ENCODE measurements around the gene DDX18. TPM values are rescaled to one million over a fixed set of nuclear protein-coding genes. Genes with fewer than 3 reads are reported as not detected.

The DDX18 gene
- polyA plus RNA-seq, 1 of the 3 experiments (the other 2 are of a cell fraction), result 24.1 TPM

- Histone ChIP-seq H3F3A (replicated peaks; ENCODE audit: insufficient read depth) (no peaks in the 10 kb centered on the region), H3K4me2 (no peak overlapping the region), H3K9ac (no peak overlapping the region), H3K4me1 (ENCODE audit: control insufficient read depth in 1 of 2, insufficient read depth in 2 of 2, low read depth in 1 of 2, low read length in 1 of 2) (peaks cover 0 to 12% of the 10 kb centered on the region in 2 experiments; a peak in 2 of 4 replicates), H3K27ac (ENCODE audit: low read depth in 2 of 2, low read length in 1 of 2) (peak overlapping the region in 1 of 2 experiments; percentile 92; a peak in 2 of 4 replicates), H3K79me2 (ENCODE audit: insufficient read depth) (no peaks in the 10 kb centered on the region), H3K36me3 (replicated peaks in 1 of 2; ENCODE audit: control insufficient read depth in 1 of 2, insufficient read depth in 2 of 2, low read length in 1 of 2) (no peaks in the 10 kb centered on the region), H2AFZ (ENCODE audit: low read depth) (no peak overlapping the region), H3K9me2 (no peaks in the 10 kb centered on the region), H4K20me1 (ENCODE audit: insufficient read depth) (no peaks in the 10 kb centered on the region), H3K27me3 (ENCODE audit: insufficient read depth) (no peaks in the 10 kb centered on the region), H3K4me3 (ENCODE audit: low read depth in 2 of 2, low read length in 1 of 2) (no peak overlapping the region), H3K9me3 (no peaks in the 10 kb centered on the region)
- ChIA-PET CTCF (interaction anchor here (0.6 to 2.6 kb wide), 32 partner anchors 8 to 1261 kb away, joined by 3 to 38 read pairs (median 4); no protein-coding TSS in a partner anchor), POLR2A (interaction anchor here (0.6 to 1.3 kb wide), 3 partner anchors 54 to 141 kb away, joined by 3 to 5 read pairs (median 5); no protein-coding TSS in a partner anchor)
- no peak for TF ChIP-seq MAX (IDR thresholded peaks at IDR 0.05; ENCODE audit: low read depth)
- TF ChIP-seq ELF1 (IDR thresholded peaks at IDR 0.05), result no peak
- TF ChIP-seq MXI1 (IDR thresholded peaks at IDR 0.05; ENCODE audit: low read depth, low read length), result peak; percentile 17; the same call in 1 of the 2 replicates
- peak; percentile 82 for TF ChIP-seq RAD21 (IDR thresholded peaks at IDR 0.05; ENCODE audit: low read length)
- TF ChIP-seq, protein P1, sequence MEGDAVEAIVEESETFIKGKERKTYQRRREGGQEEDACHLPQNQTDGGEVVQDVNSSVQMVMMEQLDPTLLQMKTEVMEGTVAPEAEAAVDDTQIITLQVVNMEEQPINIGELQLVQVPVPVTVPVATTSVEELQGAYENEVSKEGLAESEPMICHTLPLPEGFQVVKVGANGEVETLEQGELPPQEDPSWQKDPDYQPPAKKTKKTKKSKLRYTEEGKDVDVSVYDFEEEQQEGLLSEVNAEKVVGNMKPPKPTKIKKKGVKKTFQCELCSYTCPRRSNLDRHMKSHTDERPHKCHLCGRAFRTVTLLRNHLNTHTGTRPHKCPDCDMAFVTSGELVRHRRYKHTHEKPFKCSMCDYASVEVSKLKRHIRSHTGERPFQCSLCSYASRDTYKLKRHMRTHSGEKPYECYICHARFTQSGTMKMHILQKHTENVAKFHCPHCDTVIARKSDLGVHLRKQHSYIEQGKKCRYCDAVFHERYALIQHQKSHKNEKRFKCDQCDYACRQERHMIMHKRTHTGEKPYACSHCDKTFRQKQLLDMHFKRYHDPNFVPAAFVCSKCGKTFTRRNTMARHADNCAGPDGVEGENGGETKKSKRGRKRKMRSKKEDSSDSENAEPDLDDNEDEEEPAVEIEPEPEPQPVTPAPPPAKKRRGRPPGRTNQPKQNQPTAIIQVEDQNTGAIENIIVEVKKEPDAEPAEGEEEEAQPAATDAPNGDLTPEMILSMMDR (IDR thresholded peaks at IDR 0.05), result peak; percentile 60
- TF ChIP-seq SMC3 (IDR thresholded peaks at IDR 0.05; ENCODE audit: low read depth, low read length), result peak; percentile 27; the same call in 1 of the 2 replicates
- peak; percentile 46 for DNase-seq
- WGBS (ENCODE audit: low lambda C conversion rate), result 4% methylated on average over 4 of the region's 4 CpGs
Measured at GRCh38 chr2:117771969-117772630, 42.4 kb upstream of the DDX18 start.

DNA sequence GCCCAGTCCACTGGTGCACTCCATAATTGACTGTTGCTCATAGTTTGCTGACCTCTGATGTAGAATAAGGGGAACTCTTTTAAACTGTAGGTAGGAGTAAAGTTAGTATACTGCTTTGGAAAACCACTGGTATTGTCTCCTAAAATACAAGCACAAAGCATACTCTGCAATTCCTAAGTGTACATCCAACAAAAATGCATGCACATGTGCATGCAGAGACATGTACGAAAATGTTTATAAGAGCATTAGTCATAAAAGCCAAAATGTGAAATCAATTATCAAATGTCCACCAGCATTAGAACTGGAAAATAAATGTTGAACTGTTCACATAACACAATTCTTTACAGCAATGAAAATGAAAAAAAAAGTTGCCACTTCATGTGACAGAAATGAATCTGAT lies 39.8 kb upstream of the DDX18 start:
- 29% methylated on average over 1 of the region's 1 CpG for WGBS (ENCODE audit: low lambda C conversion rate)
- no peaks in the 10 kb centered on the region for H3K36me3 ChIP-seq (replicated peaks in 1 of 2; ENCODE audit: control insufficient read depth in 1 of 2, insufficient read depth in 2 of 2, low read length in 1 of 2)
- H2AFZ ChIP-seq (ENCODE audit: low read depth), result no peak overlapping the region
- H3F3A ChIP-seq (replicated peaks; ENCODE audit: insufficient read depth), result no peaks in the 10 kb centered on the region
- H3K79me2 ChIP-seq (ENCODE audit: insufficient read depth), result no peaks in the 10 kb centered on the region
- no peak overlapping the region for H3K4me3 ChIP-seq (ENCODE audit: low read depth in 2 of 2, low read length in 1 of 2)
- no peak for DNase-seq
- ChIA-PET POLR2A (no interaction called here), CTCF (no interaction called here)
- no peaks in the 10 kb centered on the region for H3K9me3 ChIP-seq
- H3K27me3 ChIP-seq (ENCODE audit: insufficient read depth), result no peaks in the 10 kb centered on the region
- peaks cover 0 to 12% of the 10 kb centered on the region in 2 experiments; a peak in 2 of 4 replicates for H3K4me1 ChIP-seq (ENCODE audit: control insufficient read depth in 1 of 2, insufficient read depth in 2 of 2, low read depth in 1 of 2, low read length in 1 of 2)
- no peak overlapping the region for H3K9ac ChIP-seq
- H3K27ac ChIP-seq (ENCODE audit: low read depth in 2 of 2, low read length in 1 of 2), result no peak overlapping the region
- no peaks in the 10 kb centered on the region for H4K20me1 ChIP-seq (ENCODE audit: insufficient read depth)
- TF ChIP-seq GATA2 (CRISPR knock-in tag; IDR thresholded peaks at IDR 0.05) (no peak), RCOR1 (IDR thresholded peaks at IDR 0.05; ENCODE audit: low read length) (no peak), EP300 (IDR thresholded peaks at IDR 0.05; ENCODE audit: borderline replicate concordance in 1 of 2, low read depth in 1 of 2, low read length in 1 of 2) (no peak), GABPA (IDR thresholded peaks at IDR 0.05; ENCODE audit: low read depth) (no peak)
- H3K9me2 ChIP-seq, result no peaks in the 10 kb centered on the region
- H3K4me2 ChIP-seq, result no peak overlapping the region
